SK-N-SH (cell line): ENCODE results near the gene TNNC1. TPM values are rescaled to one million over a fixed set of nuclear protein-coding genes. Genes with fewer than 3 reads are reported as not detected.

Experiments
- CTCF ChIA-PET: fragments of 300-600, 350-600 bp; formaldehyde crosslinking; extraction: SDS; loops from one replicate; lab custom pipeline; 2021; lab: Yijun Ruan, JAX
- POLR2A ChIA-PET: fragments of 350-600 bp; sonication (Branson Sonifier 250); formaldehyde crosslinking; extraction: SDS; loops from one replicate; lab custom pipeline; 2020; ENCODE audit warnings: antibody characterized with exemption, inconsistent platforms; lab: Yijun Ruan, JAX
- DNase-seq: peaks from one replicate; pipeline ENCODE4 v3.0.0; 2012
- H2AFZ ChIP-seq: fragments of 200-600 bp; sonication (generic); 2 replicates; pipeline ENCODE4 v1.8.1; 2016; ENCODE audit warnings: antibody characterized with exemption, mild to moderate bottlenecking, low read depth
- H3F3A ChIP-seq: fragments of 200-600 bp; sonication (generic); replicated peaks from 2 replicates; pipeline ENCODE3; 2016; ENCODE audit warnings: antibody characterized with exemption, mild to moderate bottlenecking; ENCODE audit not compliant: insufficient read depth
- H3K27ac ChIP-seq, 2 experiments: fragments of 200-500 bp in 1 of 2; fragments of 200-600 bp in 1 of 2; sonication (Bioruptor generic) in 1 of 2; sonication (generic), shearing (Covaris generic) in 1 of 2; 2 replicates each; pipeline versions ENCODE4 v1.5.1 to v1.6.1; 2014 to 2016; ENCODE audit warnings: low read depth in 2 of 2, inconsistent platforms in 1 of 2, low read length in 1 of 2, mild to moderate bottlenecking in 1 of 2, mixed read lengths in 1 of 2
- H3K27me3 ChIP-seq: fragments of 200-600 bp; sonication (generic), shearing (Covaris generic); 2 replicates; pipeline ENCODE4 v1.6.1; 2016; ENCODE audit warnings: mixed run types; ENCODE audit not compliant: insufficient read depth
- H3K36me3 ChIP-seq, 2 experiments: fragments of 200-500 bp in 1 of 2; fragments of 200-600 bp in 1 of 2; sonication (Bioruptor generic) in 1 of 2; sonication (generic) in 1 of 2; replicated peaks in 1 of 2; 2 replicates each; pipeline versions ENCODE3 to v1.5.1; 2014 to 2016; ENCODE audit warnings: low read length in 1 of 2, mild to moderate bottlenecking in 1 of 2; ENCODE audit not compliant: insufficient read depth in 2 of 2, control insufficient read depth in 1 of 2
- H3K4me1 ChIP-seq, 2 experiments: fragments of 200-500 bp in 1 of 2; fragments of 200-600 bp in 1 of 2; sonication (Bioruptor generic) in 1 of 2; sonication (generic), shearing (Covaris generic) in 1 of 2; 2 replicates each; pipeline versions ENCODE4 v1.5.1 to v1.6.1; 2014 to 2016; ENCODE audit warnings: low read depth in 1 of 2, low read length in 1 of 2, mixed run types in 1 of 2; ENCODE audit not compliant: insufficient read depth in 2 of 2, control insufficient read depth in 1 of 2
- H3K4me2 ChIP-seq: fragments of 200-600 bp; sonication (generic), shearing (Covaris generic); 2 replicates; pipeline ENCODE4 v1.6.1; 2017; ENCODE audit warnings: mixed run types
- H3K4me3 ChIP-seq, 2 experiments: fragments of 200-500 bp in 1 of 2; fragments of 200-600 bp in 1 of 2; sonication (Bioruptor generic) in 1 of 2; sonication (generic), shearing (Covaris generic) in 1 of 2; 2 replicates each; pipeline versions ENCODE4 v1.5.1 to v1.8.1; 2014 to 2016; ENCODE audit warnings: low read depth in 2 of 2, inconsistent platforms in 1 of 2, low read length in 1 of 2, mild to moderate bottlenecking in 1 of 2, mixed read lengths in 1 of 2, moderate library complexity in 1 of 2
- H3K79me2 ChIP-seq: fragments of 200-600 bp; sonication (generic); 2 replicates; pipeline ENCODE4 v1.8.1; 2017; ENCODE audit warnings: mild to moderate bottlenecking; ENCODE audit not compliant: insufficient read depth
- H3K9ac ChIP-seq: fragments of 200-600 bp; sonication (generic); 2 replicates; pipeline ENCODE4 v1.6.1; 2017; ENCODE audit warnings: mixed run types
- H3K9me2 ChIP-seq: fragments of 200-600 bp; sonication (generic); 2 replicates; pipeline ENCODE4 v1.6.1; 2017; ENCODE audit warnings: mixed run types
- H3K9me3 ChIP-seq: fragments of 200-600 bp; sonication (generic); 2 replicates; pipeline ENCODE4 v1.6.1; 2017; ENCODE audit warnings: mixed run types, mild to moderate bottlenecking, moderate library complexity
- H4K20me1 ChIP-seq: fragments of 200-600 bp; sonication (generic); 2 replicates; pipeline ENCODE4 v1.6.1; 2017; ENCODE audit warnings: mild to moderate bottlenecking, mixed run types; ENCODE audit not compliant: insufficient read depth
- CHD2 ChIP-seq: fragments of 150-350 bp; IDR thresholded peaks from 2 replicates; pipeline ENCODE4 v1.6.1; 2018; ENCODE audit warnings: low read length; ENCODE audit not compliant: partially characterized antibody
- CTCF ChIP-seq: fragments of 200-600 bp; sonication (generic); IDR thresholded peaks from 2 replicates; pipeline ENCODE4 v1.6.1; 2017; ENCODE audit warnings: antibody characterized with exemption, mild to moderate bottlenecking, moderate library complexity
- ELF1 ChIP-seq: IDR thresholded peaks from 2 replicates; pipeline ENCODE4 v1.4.0; 2012
- FOSL2 ChIP-seq: IDR thresholded peaks from 2 replicates; pipeline ENCODE4 v1.4.0; 2012; ENCODE audit warnings: low read depth, mild to moderate bottlenecking, moderate library complexity, borderline replicate concordance
- FOXM1 ChIP-seq: IDR thresholded peaks from 2 replicates; pipeline ENCODE4 v1.4.0; 2012; ENCODE audit warnings: low read depth, mild to moderate bottlenecking
- GATA2 ChIP-seq: sonication (generic); formaldehyde crosslinking; IDR thresholded peaks from 2 replicates; pipeline ENCODE4 v1.5.0; 2020; ENCODE audit warnings: mild to moderate bottlenecking, missing genetic modification reagents
- JUND ChIP-seq: IDR thresholded peaks from 2 replicates; pipeline ENCODE4 v1.4.0; 2012
- MAX ChIP-seq: IDR thresholded peaks from 2 replicates; pipeline ENCODE4 v1.4.0; 2012; ENCODE audit warnings: low read depth
- MEF2A ChIP-seq: IDR thresholded peaks from 2 replicates; pipeline ENCODE4 v1.4.0; 2012; ENCODE audit warnings: low read depth, borderline replicate concordance
- MXI1 ChIP-seq: IDR thresholded peaks from 2 replicates; pipeline ENCODE4 v1.6.1; 2012; ENCODE audit warnings: mild to moderate bottlenecking, low read depth, low read length, improper control_type of control experiment
- NRF1 ChIP-seq: IDR thresholded peaks from 2 replicates; pipeline ENCODE4 v1.6.1; 2012; ENCODE audit warnings: low read depth, mild to moderate bottlenecking, low read length
- RAD21 ChIP-seq: IDR thresholded peaks from 2 replicates; pipeline ENCODE4 v1.6.1; 2012; ENCODE audit warnings: mild to moderate bottlenecking, low read length
- RCOR1 ChIP-seq: fragments of 150-350 bp; IDR thresholded peaks from 2 replicates; pipeline ENCODE4 v1.6.1; 2017; ENCODE audit warnings: antibody characterized with exemption, low read length
- RFX5 ChIP-seq: IDR thresholded peaks from 2 replicates; pipeline ENCODE4 v1.6.1; 2012; ENCODE audit warnings: mild to moderate bottlenecking, improper control_type of control experiment, low read length
- SMC3 ChIP-seq: IDR thresholded peaks from 2 replicates; pipeline ENCODE4 v1.6.1; 2012; ENCODE audit warnings: low read depth, low read length, improper control_type of control experiment
- TAF1 ChIP-seq: IDR thresholded peaks from 2 replicates; pipeline ENCODE4 v1.6.1; 2012; ENCODE audit warnings: low read depth, mild to moderate bottlenecking, low read length, moderate library complexity, borderline replicate concordance
- TCF12 ChIP-seq: IDR thresholded peaks from 2 replicates; pipeline ENCODE4 v1.4.0; 2012
- USF2 ChIP-seq: fragments of 150-350 bp; IDR thresholded peaks from 2 replicates; pipeline ENCODE4 v1.6.1; 2017; ENCODE audit warnings: antibody characterized with exemption, low read length, low read depth, borderline replicate concordance
- ZBTB33 ChIP-seq: IDR thresholded peaks from 2 replicates; pipeline ENCODE4 v1.4.0; 2012; ENCODE audit warnings: low read depth, borderline replicate concordance
- WGBS: methylation state at CpG from one replicate; pipeline ENCODE4 v1.1.6; 2017; ENCODE audit warnings: low lambda C conversion rate; 5-methylcytosine and 5-hydroxymethylcytosine counted together
- polyA plus RNA-seq, 3 experiments: library from polyadenylated mRNA; depleted of rRNA; stranded (reverse); fragments of >200 nt; gene quantifications; 2 replicates each; pipeline ENCODE4 v1.2.3, GENCODE V29; 2012

Gene TNNC1
- polyA plus RNA-seq, 1 of the 3 experiments (the other 2 are of a cell fraction), result 2.6 TPM

- no peak overlapping the region for H3K9ac ChIP-seq
- H4K20me1 ChIP-seq, result no peaks in the 10 kb centered on the region
- H3K27me3 ChIP-seq, result no peaks in the 10 kb centered on the region
- no peaks in the 10 kb centered on the region for H3F3A ChIP-seq
- ChIA-PET POLR2A (no interaction called here), CTCF (no interaction called here)
- no peaks in the 10 kb centered on the region for H3K9me2 ChIP-seq
- 90% methylated on average over 11 of the region's 11 CpGs for WGBS
- no peak overlapping the region for H2AFZ ChIP-seq
- H3K79me2 ChIP-seq, result peaks cover 6% of the 10 kb centered on the region; the same call in 1 of the 2 replicates
- no peak overlapping the region for H3K4me2 ChIP-seq
- TF ChIP-seq GATA2 (CRISPR knock-in tag) (no peak), TCF12 (no peak), FOSL2 (no peak), CTCF (no peak), MAX (no peak), SMC3 (no peak), MXI1 (no peak), USF2 (no peak), JUND (no peak), RCOR1 (no peak), ELF1 (no peak), MEF2A (no peak), RFX5 (no peak), CHD2 (no peak), FOXM1 (no peak), NRF1 (no peak)
- TF ChIP-seq, all 33 proteins: peak for 0
- H3K36me3 ChIP-seq, result peaks cover 28 to 73% of the 10 kb centered on the region in 2 experiments
- no peak for DNase-seq
- no peak overlapping the region for H3K4me3 ChIP-seq
- H3K9me3 ChIP-seq, result no peaks in the 10 kb centered on the region
- no peak overlapping the region for H3K27ac ChIP-seq
- peaks cover 0 to 1% of the 10 kb centered on the region in 2 experiments; a peak in 1 of 4 replicates for H3K4me1 ChIP-seq
Observed at GRCh38 chr3:52402706-52403270, 51.1 kb downstream of the TNNC1 start.

- H3K9me2 ChIP-seq, result no peaks in the 10 kb centered on the region
- ChIA-PET CTCF (interaction anchor here (0.8 kb wide), 1 partner anchor 12 kb away, joined by 3 read pairs; no protein-coding TSS in a partner anchor), POLR2A (no interaction called here)
- no peak overlapping the region for H3K27ac ChIP-seq
- no peaks in the 10 kb centered on the region for H4K20me1 ChIP-seq
- H3K79me2 ChIP-seq, result no peaks in the 10 kb centered on the region
- H3K9ac ChIP-seq, result no peak overlapping the region
- no peaks in the 10 kb centered on the region for H3K4me1 ChIP-seq
- no peaks in the 10 kb centered on the region for H3K27me3 ChIP-seq
- TF ChIP-seq TAF1, result no peak
- TF ChIP-seq FOXM1, result no peak
- TF ChIP-seq ZBTB33, result no peak
- TF ChIP-seq RAD21, result no peak
- TF ChIP-seq USF2, result no peak
- TF ChIP-seq MXI1, result no peak
- no peaks in the 10 kb centered on the region for H3K9me3 ChIP-seq
- no peak for DNase-seq
- H2AFZ ChIP-seq, result no peak overlapping the region
- H3K4me2 ChIP-seq, result no peak overlapping the region
- H3F3A ChIP-seq, result no peaks in the 10 kb centered on the region
- no peak overlapping the region for H3K4me3 ChIP-seq
- H3K36me3 ChIP-seq, result peaks cover 24 to 66% of the 10 kb centered on the region in 2 experiments
- 99% methylated on average over 9 of the region's 16 CpGs for WGBS
Observed at GRCh38 chr3:52402101-52402521, 51.7 kb downstream of the TNNC1 start.
